HepG2 (cell line): Measurements from ENCODE around the gene PTMA. TPM values are rescaled to one million over a fixed set of nuclear protein-coding genes. Genes with fewer than 3 reads are reported as not detected.

Source experiments
- BRF2 ChIP-seq: sonication (generic); formaldehyde crosslinking; IDR thresholded peaks from 2 replicates; pipeline ENCODE4 v1.8.1; 2022; ENCODE audit warnings: mild to moderate bottlenecking, missing genetic modification reagents
- E2F5 ChIP-seq: sonication (generic); formaldehyde crosslinking; conservative IDR thresholded peaks from 2 replicates; pipeline ENCODE4 v1.4.0; 2020; ENCODE audit warnings: missing genetic modification reagents
- EEA1 ChIP-seq: sonication (generic); formaldehyde crosslinking; IDR thresholded peaks from 2 replicates; pipeline ENCODE4 v1.5.1; 2020; ENCODE audit warnings: mild to moderate bottlenecking, missing genetic modification reagents, borderline replicate concordance
- ELF1 ChIP-seq: sonication (generic); formaldehyde crosslinking; IDR thresholded peaks from 2 replicates; pipeline ENCODE4 v1.4.0; 2020; ENCODE audit warnings: missing genetic modification reagents
- GLMP ChIP-seq: sonication (generic); formaldehyde crosslinking; IDR thresholded peaks from 2 replicates; pipeline ENCODE4 v1.9.0; 2021; ENCODE audit warnings: missing genetic modification reagents, mild to moderate bottlenecking, borderline replicate concordance
- PHF20 ChIP-seq: sonication (generic); formaldehyde crosslinking; IDR thresholded peaks from 2 replicates; pipeline ENCODE4 v1.5.0; 2020; ENCODE audit warnings: mild to moderate bottlenecking, missing genetic modification reagents
- PRDM15 ChIP-seq: sonication (generic); formaldehyde crosslinking; IDR thresholded peaks from 2 replicates; pipeline ENCODE4 v1.4.0; 2020; ENCODE audit warnings: missing genetic modification reagents
- WIZ ChIP-seq: sonication (generic); formaldehyde crosslinking; IDR thresholded peaks from 2 replicates; pipeline ENCODE4 v1.5.1; 2020; ENCODE audit warnings: mild to moderate bottlenecking, missing genetic modification reagents
- ZBTB1 ChIP-seq: sonication (generic); formaldehyde crosslinking; IDR thresholded peaks from 2 replicates; pipeline ENCODE4 v1.4.0; 2020; ENCODE audit warnings: missing genetic modification reagents, borderline replicate concordance
- ZBTB43 ChIP-seq: sonication (generic); formaldehyde crosslinking; conservative IDR thresholded peaks from 2 replicates; pipeline ENCODE4 v1.4.0; 2020; ENCODE audit warnings: missing genetic modification reagents
- ZFP91 ChIP-seq: sonication (generic); formaldehyde crosslinking; IDR thresholded peaks from 2 replicates; pipeline ENCODE4 v1.9.0; 2022; ENCODE audit warnings: missing genetic modification reagents, mild to moderate bottlenecking, borderline replicate concordance
- ZKSCAN1 ChIP-seq: fragments of 150-350 bp; IDR thresholded peaks from 2 replicates; pipeline ENCODE4 v1.6.1; 2014; ENCODE audit warnings: low read length
- ZKSCAN5 ChIP-seq: sonication (generic); formaldehyde crosslinking; IDR thresholded peaks from 2 replicates; pipeline ENCODE4 v1.5.1; 2020; ENCODE audit warnings: mild to moderate bottlenecking, missing genetic modification reagents
- ZNF431 ChIP-seq: sonication (generic); formaldehyde crosslinking; IDR thresholded peaks from 2 replicates; pipeline ENCODE4 v1.9.0; 2022; ENCODE audit warnings: missing genetic modification reagents, low read depth, mild to moderate bottlenecking, borderline replicate concordance
- ZNF547 ChIP-seq: sonication (generic); formaldehyde crosslinking; IDR thresholded peaks from 2 replicates; pipeline ENCODE4 v1.5.1; 2020; ENCODE audit warnings: mild to moderate bottlenecking, missing genetic modification reagents
- ZNF556 ChIP-seq: sonication (generic); formaldehyde crosslinking; IDR thresholded peaks from 2 replicates; pipeline ENCODE4 v1.4.0; 2020; ENCODE audit warnings: mild to moderate bottlenecking, missing genetic modification reagents, borderline replicate concordance
- polyA plus RNA-seq, 8 experiments: library from polyadenylated mRNA; depleted of rRNA in 3 of 8; stranded (reverse) in 7 of 8; unstranded in 1 of 8; fragments of >200 nt; fragmentation: Illumina TruSeq in 4 of 8; extraction: Trizol in 4 of 8; gene quantifications; 2 replicates each; pipeline versions ENCODE4 v1.2.1 to v1.2.3, GENCODE V29; 2011 to 2016; ENCODE audit warnings: low read depth in 4 of 8, missing spikeins in 1 of 8, mixed read lengths in 1 of 8; ENCODE audit not compliant: insufficient read depth in 1 of 8
- total RNA-seq, 5 experiments: library from RNA; depleted of rRNA; stranded (reverse); fragments of >200 nt; fragmentation: Illumina TruSeq; extraction: Trizol; gene quantifications; 2 replicates each; pipeline ENCODE4 v1.2.3, GENCODE V29; 2016; ENCODE audit warnings: low read depth in 1 of 5

The PTMA gene
- total and polyA plus RNA-seq, 2 of the 13 experiments (the other 11 are each of a cell fraction or from before 2014, with no cell fraction given) = 190 to 1,086 TPM

- TF ChIP-seq EEA1 (CRISPR knock-in tag) = no peak; the same call in none of the 2 replicates
- TF ChIP-seq ZNF547 (CRISPR knock-in tag) = peak; percentile 95; the same call in 1 of the 2 replicates
- peak; percentile 80 for TF ChIP-seq E2F5 (CRISPR knock-in tag)
- TF ChIP-seq ZNF556 = peak; percentile 67; the same call in 1 of the 2 replicates
- TF ChIP-seq GLMP (CRISPR knock-in tag) = no peak
- no peak for TF ChIP-seq ELF1
- TF ChIP-seq ZKSCAN1 = no peak
- TF ChIP-seq PHF20 (CRISPR knock-in tag) = peak; percentile 72
- TF ChIP-seq WIZ (CRISPR knock-in tag) = peak; percentile 83; the same call in 1 of the 2 replicates
- peak; percentile 99 for TF ChIP-seq BRF2 (CRISPR knock-in tag)
- peak; percentile 83 for TF ChIP-seq PRDM15 (CRISPR knock-in tag)
- TF ChIP-seq ZBTB1 = peak; percentile 24; the same call in 1 of the 2 replicates
- no peak for TF ChIP-seq ZKSCAN5
- peak; percentile 94 for TF ChIP-seq ZNF431
- TF ChIP-seq ZBTB43 (CRISPR knock-in tag) = peak; percentile 99
- no peak; the same call in none of the 2 replicates for TF ChIP-seq ZFP91 (CRISPR knock-in tag)
These were observed 27.1 kb upstream of the PTMA start (continued) for GRCh38 chr2:231680992-231681852.
